Left ventricle myocardium superior (tissue), 1 donor: ENCODE data around the gene RRP8. TPM values are rescaled to one million over a fixed set of nuclear protein-coding genes. Genes with fewer than 3 reads are reported as not detected.

Experiments
- ATAC-seq: fragments of 200-7000 bp; cut with Tn5 transposase; one replicate; pipeline ENCODE4 v1.9.1; 2020; ENCODE audit warnings: mild to moderate bottlenecking, moderate library complexity
- DNase-seq: peaks from one replicate; pipeline ENCODE4 v3.0.0-alpha.2; 2020
- intact Hi-C: fragments of 100-400 bp; cut with micrococcal nuclease; formaldehyde crosslinking; loops from one replicate; pipeline ENCODE4 v1.11.0; 2022
- total RNA-seq: library from RNA; stranded (reverse); fragmentation: NEBNext Ultra II Directional; extraction: Animal tissue kit (Norgen Biotek cat#: 25700); gene quantifications from one replicate; pipeline ENCODE4 v1.2.1, GENCODE V29; 2021
- donor health status: DM: no; HTN: yes; CAD: no; lungs with severe emphysema.

The RRP8 gene
- total RNA-seq, 1 donor from 2014 or later: 22.1 TPM

DNA sequence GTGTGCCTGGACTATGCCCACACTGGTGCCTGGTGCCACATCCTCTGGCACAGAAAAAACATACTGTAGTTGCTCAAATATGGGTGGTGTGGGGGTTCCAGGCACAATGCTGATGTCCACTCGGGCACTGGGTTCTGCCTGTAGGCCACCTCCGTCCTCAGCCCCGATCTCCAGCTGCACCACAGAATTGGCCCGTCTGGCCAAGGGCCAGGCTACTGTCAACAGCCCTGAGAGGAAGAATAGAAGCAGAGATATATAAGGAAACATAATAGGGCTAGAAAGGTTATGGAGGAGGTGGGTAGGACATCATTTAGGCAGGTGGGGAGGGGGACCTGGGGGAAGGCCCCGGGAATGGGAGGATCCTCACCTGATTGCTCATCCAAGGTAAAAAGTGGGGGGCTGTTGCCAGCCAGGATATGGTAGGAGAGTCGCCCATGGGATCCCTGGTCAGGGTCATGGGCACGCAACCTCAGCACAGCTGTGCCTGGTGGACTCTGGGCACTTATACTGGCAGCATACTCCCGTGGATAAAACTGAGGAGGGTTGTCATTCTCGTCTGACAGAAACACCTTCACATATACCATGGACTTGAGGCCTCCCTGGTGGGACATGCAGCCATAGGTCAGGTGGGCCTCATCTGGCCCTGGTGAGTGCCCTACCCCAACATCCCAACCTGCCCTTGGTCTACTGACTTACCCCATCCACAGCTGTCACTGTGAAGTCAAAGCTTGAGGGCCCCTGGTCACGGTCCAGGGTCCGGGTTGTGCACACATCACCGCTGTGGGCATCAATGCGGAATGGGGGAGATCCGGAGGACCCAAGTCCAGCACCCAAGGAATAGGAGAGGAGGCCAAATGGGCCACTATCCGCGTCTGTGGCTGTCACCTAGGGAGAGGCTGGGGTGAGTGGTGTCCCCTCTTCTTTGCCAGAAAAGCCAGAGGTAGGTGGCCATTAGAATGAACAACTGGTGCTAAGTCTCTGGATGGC is 30.3 kb upstream of the RRP8 start:
- intact Hi-C loops: no loop called here
- DNase-seq: peak; percentile 86
- ATAC-seq: peak; percentile 59

DNA sequence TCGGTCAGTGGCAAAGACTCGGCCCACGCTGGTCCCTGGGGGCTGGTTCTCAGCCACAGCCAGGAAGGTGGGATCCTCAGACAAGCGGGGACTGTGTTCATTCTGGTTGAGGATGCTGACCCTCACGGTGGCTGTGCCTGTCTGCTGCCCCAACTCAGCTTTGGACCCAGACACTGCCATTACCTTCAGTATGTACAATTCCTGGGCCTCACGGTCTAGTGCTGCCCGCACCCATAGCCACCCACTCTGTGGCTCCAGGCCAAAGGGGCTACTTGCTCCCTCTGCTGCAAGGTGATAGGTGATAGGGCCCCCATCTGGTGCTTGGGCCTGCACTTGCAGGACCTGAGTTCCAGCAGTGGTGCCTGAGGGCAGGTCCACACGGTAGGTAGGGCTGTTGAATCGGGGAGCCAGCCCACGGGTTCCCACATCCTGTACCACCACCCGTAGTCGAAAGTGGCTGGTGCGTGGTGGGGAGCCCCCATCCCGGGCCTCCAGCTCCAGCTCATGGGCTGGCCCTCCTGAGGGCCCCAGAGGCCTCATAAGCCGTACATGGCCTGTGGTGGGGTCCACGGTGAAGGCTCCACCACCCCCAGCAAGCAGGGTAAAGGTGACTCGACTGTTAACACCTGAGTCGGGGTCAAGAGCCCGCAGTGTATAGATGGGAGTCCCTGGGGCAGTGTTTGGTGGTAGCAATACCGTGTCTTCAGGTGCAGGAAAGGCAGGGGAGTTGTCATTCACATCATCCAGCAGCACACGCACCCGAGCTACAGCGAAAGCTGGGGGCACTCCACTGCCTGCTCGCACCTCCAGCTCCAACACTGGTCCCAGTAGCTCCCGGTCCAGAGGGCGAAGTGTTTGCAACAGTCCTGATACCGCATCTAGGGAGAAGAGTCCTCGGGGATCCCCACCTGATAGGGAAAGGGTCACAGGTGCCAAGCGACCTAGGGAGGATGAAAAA is 29.0 kb upstream of the RRP8 start:
- DNase-seq (no peak), ATAC-seq (no peak)
- intact Hi-C loops: no loop called here

DNA sequence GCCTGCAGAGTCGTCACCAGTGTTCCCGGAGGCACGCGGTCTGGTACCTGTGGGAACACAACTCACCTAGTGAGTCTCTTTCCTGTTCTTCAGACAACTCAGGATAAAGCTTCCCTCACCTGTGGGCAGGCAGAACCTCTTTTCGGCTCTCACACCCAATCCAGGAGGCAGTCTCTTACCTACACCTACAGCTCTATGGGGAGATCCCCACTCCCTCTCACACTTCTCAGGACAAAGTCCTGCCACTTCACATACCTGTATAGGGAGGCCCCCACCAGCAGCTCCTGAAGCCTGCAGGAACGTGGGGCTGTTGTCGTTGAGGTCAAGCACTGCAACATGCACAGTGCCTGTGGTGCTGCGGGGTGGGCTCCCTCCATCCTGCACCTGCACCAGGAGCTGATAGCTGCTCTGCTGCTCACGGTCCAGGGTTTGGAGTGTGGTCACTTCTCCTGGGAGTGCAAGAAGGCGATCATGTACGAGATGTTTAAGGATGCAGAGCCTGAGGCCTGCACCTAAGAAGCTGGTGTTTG is 28.0 kb upstream of the RRP8 start:
- intact Hi-C loops: no loop called here

DNA sequence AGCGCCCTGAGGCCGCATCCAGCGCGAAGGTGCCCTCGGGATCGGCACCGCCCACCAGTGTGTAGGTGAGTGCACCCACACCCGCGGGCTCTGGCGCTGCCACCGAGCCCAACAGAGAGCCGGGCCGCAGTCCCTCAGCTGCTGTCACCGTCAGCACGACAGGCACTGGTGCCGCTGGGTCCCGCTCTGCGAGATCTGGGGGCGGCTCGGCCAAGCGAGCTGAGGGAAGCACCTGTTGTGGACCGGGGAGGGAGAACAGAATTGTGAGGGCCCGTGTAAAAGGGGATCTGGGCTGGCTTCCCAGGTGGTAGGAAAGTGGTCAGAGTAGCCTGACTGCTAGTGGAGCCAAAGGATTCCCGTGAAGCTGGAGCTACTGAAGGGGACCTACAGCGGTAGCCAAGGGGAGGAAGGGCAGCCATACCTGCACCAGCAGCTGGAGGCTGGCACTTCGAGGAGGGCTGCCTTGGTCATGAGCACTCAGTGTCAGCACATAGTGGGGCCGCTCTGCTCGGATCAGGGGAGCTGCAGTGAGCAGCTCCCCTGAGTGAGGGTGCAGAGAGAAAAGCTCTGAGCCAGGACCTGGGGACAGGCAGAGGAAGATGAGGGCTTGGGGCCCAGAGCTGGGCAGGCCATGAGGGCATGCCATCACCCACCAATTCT is 27.3 kb upstream of the RRP8 start:
- DNase-seq: no peak
- intact Hi-C loops: no loop called here

More for the DNA sequence above, 28.0 kb upstream of the RRP8 start:
- DNase-seq (no peak), ATAC-seq (no peak)

DNA sequence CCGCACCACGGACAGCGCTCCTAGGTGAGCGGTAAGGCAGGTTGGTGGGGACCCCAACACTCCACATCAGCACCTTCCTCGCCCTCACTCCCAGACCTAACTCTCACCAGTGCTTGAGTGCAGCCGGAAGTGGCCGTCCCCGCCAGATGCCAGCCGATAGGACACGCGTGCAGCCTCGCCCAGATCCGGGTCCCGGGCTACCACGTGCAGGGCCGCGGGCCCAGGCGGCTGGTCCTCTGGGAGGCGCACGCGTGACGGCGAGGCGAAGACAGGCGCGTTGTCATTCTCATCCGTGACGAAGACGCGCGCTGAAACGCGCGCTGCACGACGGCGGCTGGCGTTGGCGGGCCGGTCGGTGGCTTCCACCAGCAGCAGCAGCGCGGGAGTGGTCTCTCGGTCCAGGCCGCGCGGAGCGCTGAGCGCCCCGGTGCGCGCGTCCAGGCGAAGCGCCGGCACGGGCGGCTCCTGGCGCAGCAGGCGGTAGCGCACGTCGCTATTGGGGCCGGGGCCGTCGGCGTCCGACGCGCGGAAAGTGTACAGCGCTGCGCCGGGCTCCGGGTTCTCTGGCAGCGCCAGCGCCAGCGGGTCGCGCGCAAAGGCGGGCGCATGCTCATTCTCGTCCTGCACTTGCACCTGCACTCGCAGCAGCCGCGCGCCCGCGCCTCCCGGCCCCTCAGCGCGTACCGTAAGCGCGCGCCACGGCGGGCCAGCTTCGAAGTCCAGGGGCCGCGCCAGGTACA is 26.6 kb upstream of the RRP8 start:
- no peak for ATAC-seq
- intact Hi-C loops: no loop called here
- no peak for DNase-seq

More for the DNA sequence above, 27.3 kb upstream of the RRP8 start:
- no peak for ATAC-seq

DNA sequence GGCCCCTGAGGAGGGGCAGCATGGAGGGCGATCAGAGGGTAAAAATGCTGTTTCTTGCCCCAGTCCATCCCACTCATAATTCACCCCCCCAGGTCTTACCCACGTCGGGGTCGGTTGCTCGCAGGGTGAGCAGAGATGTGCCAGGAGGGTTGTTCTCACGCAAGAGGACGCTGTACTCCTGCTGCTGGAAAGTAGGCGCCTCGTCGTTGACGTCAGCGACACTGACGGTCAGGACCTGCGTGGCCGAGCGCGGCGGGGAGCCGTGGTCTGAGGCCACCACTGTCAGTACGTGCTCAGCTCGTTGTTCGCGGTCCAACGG is 26.1 kb upstream of the RRP8 start:
- DNase-seq (no peak), ATAC-seq (no peak)
- intact Hi-C loops: no loop called here

DNA sequence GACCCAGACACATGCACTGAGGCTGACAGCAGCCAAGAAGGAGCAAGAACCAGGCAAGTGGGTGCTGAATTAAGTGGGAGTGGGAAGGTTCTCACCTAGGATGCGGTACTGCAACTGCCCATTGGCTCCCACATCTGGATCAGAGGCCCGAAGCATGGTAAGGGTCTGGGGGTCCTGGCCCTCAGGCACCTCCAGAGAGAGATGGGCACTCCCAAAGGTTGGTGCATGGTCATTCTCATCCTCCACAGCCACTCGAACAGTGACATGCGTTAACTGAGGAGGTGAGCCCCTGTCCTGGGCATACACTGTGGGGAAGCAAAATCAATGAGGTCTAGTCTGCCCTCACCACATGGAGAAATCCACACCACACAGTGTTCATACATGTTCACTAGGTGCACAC is 25.1 kb upstream of the RRP8 start:
- intact Hi-C loops: no loop called here
- DNase-seq (no peak), ATAC-seq (no peak)

DNA sequence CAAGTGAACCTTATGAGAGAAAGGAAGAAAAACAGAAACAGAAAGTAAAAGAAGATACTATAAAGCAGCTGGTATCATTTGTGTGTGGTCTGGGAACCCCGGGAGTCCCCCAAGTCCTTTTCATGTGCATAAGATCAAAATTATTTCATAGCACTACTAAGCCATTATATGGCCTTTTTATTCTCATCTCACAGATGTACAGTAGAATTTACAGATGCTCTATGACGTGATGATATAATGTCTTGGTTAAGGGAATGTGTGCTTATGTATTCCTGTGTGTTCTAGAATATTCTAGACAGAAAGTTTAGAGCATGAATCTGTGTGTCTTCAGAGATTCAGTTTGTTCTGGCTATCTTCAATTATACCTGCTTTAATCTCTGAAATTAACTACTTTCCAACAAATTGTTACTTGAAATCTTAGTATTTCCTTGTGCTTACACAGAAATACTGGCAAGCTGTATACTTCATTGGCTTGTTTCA is 24.4 kb upstream of the RRP8 start:
- no peak for ATAC-seq
- DNase-seq: no peak
- intact Hi-C loops: no loop called here

DNA sequence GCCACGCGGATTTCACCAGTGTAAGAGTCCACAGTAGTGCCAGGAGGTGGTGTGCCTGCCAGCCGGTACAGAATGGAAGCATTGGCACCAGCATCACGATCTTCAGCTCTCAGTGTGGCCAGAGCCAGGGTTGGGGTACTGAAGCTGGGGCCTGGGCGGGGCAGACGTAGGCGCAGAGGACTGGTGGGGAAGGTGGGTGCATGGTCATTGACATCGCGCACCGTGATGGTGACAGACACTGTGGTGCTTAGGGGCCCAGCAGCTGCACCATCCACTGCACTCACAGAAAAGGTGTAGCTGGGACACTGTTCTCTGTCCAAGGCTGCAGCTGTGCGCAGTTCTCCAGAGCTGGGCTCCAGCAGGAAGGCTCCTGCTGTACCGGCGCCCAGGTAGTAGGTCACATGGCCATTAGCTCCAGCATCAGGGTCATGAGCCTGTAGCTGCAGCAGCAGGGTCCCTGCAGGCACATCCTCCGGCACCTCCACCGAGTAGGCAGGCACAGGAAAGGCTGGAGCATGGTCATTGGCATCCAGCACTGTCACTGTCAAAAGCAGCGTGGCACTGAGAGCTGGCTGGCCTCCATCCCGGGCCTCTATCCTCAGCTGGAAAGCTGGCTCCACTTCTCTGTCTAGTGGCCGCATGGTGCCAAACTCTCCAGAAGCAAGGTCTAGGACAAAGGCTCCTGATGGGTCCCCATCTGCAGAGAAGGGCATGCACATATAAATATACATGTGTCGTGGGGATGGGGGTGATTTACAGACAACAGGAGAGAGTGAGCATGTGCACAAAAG is 23.8 kb upstream of the RRP8 start:
- ATAC-seq: peak; percentile 86

DNA sequence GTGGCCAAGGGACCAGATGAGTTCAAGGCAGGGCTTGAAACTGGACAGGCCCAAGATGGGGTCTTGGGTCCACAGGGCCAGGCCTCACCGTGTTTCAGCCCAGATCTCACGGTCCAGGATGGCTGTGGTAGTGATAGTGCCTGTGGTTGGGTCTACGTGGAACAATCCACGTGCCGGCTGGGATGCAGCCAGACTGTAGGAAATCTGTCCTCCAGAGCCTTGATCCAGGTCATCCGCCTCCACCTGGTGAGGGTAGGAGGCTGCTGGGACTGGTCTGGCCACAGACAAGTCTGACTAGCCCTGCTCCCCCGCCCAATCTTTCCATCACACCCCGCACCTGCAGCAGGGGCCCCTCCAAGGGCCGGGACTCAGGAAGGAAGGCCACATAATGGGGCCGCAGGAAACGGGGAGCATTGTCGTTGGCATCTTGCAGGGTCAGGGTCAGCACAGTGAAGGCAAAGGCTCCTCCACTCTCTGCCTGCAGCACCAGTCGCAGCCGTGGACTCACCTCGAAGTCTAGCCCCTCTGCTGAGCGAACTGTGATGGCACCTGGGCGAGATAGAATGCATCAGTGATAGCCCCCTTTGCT is 22.5 kb upstream of the RRP8 start:
- ATAC-seq: no peak
- intact Hi-C loops: no loop called here
- no peak for DNase-seq

More for the DNA sequence above, 23.8 kb upstream of the RRP8 start:
- intact Hi-C loops: no loop called here
- DNase-seq: peak; percentile 82

DNA sequence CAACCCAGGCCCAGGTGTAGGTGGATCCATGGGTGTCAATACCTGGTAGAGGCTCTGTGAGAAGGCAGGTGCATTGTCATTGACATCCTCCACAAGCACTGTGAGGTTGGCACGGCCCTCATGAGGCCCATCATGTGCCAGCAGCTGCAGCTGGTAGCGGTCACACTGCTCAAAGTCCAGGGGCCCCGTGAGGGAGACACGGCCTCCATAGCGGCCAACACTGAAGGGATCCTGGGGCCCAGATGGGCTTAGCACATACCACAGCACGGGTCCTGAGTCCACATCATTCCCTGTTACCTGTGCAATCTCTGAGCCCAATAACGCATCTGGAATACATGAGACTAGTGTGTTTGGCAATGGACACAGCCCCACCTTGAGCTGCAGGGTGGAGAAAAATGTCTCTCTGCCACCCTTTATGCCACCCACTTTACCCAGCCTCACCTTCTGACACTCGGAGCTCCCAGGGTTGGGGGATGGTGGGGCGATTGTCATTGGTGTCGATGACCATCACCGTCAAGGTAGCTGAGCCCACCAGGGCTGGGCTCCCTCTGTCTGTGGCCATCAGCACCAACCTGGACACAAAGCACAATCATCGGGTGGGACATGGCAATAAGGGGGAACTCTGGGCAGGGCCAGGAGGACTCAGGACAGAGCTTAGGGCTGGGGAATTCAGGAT is 21.9 kb upstream of the RRP8 start:
- intact Hi-C loops: no loop called here
- ATAC-seq (no peak), DNase-seq (no peak)

DNA sequence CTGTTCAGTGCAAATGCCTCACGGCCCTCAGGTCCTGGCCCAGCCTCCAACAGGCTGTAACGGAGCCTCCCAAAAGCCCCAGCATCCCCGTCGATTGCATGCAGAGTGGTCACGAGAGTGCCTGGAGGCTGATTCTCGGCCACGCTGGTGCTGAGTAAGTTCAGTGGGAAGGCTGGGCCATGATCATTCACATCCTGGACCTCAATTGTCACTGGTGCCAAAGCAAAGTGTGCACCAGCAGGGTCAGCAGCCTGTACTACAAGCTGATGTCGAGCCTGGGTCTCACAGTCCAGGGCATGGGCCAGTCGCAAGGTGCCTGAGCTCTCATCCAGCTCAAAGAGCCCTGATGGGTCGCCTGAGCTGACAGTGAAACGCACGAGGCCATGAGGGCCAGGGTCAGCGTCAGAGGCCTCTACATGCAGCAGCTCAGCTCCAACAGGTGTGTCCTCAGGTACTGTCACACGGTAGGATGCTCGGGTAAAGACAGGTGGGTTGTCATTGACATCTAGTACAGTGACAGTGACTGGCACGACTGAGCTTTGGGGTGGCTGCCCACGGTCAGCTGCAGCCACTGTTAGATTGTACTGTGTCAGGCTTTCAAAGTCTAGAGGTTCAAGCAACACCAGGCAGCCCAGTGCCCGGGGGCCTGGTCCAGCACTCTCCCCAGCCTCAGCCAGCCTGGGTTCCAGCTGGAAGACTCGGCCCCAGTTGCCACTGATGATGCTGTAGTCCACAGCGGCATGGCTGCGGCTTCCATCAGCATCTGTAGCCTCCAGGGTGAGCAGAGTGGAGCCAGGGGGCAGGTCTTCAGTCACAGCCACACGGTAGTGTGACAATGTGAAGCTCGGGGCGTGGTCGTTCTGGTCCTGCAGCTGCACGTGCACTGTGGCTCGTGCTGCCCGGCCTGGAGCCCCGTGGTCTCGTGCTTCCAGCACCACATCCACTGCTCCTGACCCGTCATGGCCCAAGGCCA is 20.3 kb upstream of the RRP8 start:
- intact Hi-C loops: no loop called here
- ATAC-seq (no peak), DNase-seq (no peak)

DNA sequence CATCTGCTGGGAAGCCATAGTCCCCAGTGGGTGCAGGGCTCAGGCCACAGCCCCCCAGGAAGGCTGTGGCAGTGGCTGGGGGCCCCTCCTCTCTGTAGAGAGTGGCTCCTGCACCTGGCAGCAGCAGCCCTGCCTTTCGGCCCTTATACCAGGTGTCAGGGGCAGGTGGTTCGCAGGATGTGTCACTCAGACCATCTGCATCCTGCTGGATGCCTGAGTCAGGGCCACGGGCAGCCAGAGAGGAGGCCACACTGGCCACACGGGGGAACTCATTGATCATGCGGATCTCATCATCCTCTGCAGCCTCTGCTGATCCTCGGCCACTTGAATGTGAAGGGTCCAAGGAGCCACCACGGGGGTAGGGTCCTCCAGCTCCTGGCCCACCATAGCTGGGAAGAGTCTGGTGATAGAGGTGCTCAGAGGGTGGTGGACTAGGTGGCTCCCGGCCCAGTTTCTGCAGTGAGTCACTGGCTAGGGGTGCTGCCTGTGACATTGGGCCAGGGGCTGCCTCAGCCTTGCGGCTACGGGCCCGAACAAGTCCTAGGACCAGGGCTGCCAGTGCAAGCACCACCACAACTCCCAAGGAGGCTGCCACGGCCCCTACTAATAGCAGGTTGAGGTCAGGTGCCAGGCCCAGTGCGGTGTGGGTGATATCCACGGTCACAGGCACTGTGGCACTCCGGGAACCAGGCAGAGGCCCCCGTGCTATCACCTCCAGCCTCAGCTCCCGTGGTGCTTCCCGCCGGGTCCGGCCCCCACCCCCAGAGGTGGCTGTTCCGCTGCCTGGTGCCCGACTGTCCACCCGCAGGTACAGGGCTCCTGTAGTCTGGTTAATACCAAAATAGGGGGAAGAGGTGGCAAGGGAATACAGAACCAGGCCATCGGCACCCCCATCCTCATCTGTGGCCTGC is 19.1 kb upstream of the RRP8 start:
- DNase-seq (no peak), ATAC-seq (no peak)
- intact Hi-C loops: no loop called here

DNA sequence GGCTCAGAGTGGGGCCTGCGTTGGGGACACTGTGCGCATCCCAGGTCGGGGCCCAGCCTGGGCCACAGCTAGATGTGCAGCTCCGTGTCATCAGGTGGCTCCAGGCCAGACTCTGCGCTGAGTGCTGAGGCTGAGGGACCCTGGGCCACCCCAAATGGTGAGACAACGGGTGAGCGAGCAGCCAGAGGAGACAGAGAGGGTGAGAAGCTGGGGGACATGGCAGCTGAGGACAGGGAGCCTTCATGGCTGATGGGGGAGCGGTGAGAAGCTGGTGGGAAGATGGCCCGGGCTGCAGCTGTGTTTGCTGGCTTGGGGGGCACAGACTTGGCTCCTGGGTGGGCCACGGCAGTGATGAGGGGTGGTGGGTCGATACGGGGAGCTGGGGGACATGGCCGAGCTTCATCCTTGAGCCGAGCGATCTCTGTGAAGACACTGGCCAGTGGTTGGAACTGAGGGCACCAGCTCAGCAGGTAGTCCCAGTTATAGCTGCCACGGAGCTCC is 18.3 kb upstream of the RRP8 start:
- DNase-seq: no peak
- intact Hi-C loops: no loop called here
- ATAC-seq: no peak

DNA sequence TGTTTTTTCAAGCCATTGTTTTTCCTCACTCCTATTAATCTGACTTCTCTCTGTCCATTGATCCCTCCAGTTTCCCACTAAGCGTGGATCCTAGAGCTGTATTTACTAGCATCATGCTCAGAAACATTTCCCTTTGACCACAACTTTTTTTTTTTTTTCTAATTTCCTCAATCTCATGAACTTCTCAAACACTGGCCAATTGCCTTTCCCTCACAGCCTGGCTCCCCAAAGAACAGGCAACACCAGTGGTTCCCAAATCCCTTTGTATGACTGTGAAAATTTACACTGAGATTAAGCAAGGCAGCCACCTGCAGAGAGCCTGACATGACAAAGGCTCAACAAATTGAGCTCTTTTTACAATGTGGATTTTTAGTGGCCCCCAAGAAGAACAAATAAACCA is 17.2 kb upstream of the RRP8 start:
- DNase-seq (no peak), ATAC-seq (no peak)
- intact Hi-C loops: no loop called here
